ENCODE data around the gene FAF2.
"Not testable (repeated sequence)": the region's sequence is repeated elsewhere in the genome, so short reads cannot be mapped to it uniquely, and the experiment has no call there.

FAF2 gene

DNA sequence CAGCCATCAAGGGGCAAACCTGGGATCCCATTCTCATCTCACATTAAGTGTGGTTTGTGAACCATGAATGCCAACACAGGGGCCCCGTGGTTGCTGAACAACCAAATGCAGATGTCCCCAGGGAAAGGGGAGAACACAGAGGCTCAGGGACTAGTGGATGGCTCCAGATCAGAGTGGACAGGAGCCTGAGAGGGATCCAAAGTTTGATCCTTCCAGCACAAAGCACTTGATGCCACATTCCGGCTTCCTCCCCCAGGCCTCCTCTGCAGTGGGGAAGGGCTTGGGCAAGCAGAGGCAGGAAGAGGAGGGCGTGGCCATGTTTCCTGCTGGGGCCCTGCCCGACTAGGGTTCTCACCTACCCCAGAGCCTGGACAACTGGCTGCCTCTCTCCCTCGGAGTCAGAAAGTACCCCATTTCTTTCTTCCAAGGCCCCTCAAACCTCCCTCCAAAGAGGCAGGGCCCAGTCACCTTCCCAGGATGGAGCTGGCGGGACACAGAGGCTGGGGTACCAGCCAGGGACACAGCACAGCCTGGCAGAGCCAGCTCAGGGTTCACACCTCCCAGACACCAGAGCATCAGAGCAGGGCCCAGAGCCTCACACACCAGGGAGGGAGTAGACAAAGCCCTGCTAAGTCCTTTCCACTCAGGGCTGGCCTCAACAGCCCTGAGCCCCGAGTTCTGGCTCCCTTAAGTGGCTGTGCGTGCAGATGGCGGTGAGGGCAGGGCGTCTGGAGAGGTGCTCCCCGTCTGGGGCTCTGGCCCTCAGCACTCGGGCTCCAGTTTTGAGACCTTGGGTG is 93.4 kb downstream of the FAF2 start:
- TF ChIP-seq POLR2A (IDR thresholded peaks at IDR 0.05; ENCODE audit: low read depth, low read length) (no peak), POLR2AphosphoS5 (IDR thresholded peaks at IDR 0.05; ENCODE audit: low read depth, low read length) (no peak), TAF1 (IDR thresholded peaks at IDR 0.05; ENCODE audit: borderline replicate concordance, low read depth, low read length) (no peak)
- DNase-seq (ENCODE audit: insufficient read length) = no peak
- no peak for FAIRE-seq

DNA sequence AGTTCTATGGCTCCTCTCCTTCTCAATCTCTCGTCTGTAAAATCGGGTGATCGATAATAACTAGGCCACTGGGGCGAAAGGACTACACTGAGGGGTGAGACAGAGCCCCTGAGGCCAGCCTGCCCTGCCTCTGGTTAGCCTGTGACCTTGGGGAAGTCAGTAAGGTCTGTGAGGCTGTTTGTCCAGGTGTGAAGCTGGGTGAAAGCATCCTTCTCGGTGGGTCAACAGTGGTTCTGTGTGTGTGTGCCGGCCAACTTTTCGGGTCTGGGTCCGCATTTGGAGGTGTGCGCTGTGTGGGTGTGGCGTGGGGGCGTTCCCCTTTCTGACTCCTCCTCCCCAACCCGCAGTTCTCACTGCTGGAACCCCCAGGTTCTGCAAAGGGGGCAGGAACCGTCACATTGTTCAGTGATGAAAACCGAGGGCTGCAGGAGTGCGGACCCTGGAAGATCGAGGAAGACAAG is 94.0 kb downstream of the FAF2 start:
- FAIRE-seq (peak; percentile 53), DNase-seq (ENCODE audit: insufficient read length) (no peak)
- no peak for TF ChIP-seq POLR2AphosphoS5 (IDR thresholded peaks at IDR 0.05; ENCODE audit: low read depth, low read length)
- TF ChIP-seq POLR2A (IDR thresholded peaks at IDR 0.05; ENCODE audit: low read depth, low read length) = no peak
- TF ChIP-seq TAF1 (IDR thresholded peaks at IDR 0.05; ENCODE audit: borderline replicate concordance, low read depth, low read length) = no peak; the same call in 1 of the 2 replicates

DNA sequence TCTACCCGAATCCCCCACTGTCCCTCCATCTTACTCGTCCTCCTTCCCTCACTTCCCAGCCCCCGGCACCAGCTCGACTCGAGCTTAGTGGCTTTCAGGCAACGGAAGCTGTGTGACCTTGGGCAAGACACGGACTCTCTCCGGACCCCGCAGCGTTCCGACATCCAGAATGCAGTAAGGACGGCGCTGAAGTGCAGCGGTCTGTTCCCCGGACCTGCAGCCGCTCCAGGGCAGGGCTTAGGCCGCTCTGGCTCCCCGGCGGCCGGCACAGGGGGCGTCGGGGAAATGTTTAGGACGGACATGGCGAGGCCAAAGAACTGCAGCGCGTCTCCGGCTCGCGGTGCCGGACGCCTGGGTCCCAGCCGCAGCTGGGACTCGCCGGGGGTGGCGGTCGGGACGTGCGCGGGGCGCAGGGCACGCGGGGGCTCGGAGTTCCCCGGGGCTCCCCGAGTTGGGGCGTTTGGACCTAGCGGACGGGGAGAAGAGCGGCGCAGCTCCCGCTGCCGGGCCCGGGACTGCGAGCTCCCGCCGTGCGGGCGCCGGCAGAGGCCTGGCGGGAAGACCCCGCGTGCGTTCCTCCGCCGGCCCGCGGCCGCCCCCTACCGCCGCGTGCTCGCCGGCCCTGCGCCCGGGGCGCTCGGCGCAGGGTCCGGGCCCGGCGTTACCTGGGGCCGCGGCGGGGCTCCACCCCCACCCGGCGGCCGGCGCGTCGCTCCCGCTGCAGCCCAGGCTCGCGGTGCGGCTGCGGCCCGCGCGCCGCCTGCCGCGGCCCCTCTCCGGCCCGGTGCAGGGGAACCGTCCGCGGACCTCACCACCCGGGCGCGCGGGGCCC is 94.6 kb downstream of the FAF2 start:
- no peak for DNase-seq (ENCODE audit: insufficient read length)
- FAIRE-seq = no peak
- TF ChIP-seq TAF1 (IDR thresholded peaks at IDR 0.05; ENCODE audit: borderline replicate concordance, low read depth, low read length) (no peak), POLR2AphosphoS5 (IDR thresholded peaks at IDR 0.05; ENCODE audit: low read depth, low read length) (no peak), POLR2A (IDR thresholded peaks at IDR 0.05; ENCODE audit: low read depth, low read length) (no peak)

DNA sequence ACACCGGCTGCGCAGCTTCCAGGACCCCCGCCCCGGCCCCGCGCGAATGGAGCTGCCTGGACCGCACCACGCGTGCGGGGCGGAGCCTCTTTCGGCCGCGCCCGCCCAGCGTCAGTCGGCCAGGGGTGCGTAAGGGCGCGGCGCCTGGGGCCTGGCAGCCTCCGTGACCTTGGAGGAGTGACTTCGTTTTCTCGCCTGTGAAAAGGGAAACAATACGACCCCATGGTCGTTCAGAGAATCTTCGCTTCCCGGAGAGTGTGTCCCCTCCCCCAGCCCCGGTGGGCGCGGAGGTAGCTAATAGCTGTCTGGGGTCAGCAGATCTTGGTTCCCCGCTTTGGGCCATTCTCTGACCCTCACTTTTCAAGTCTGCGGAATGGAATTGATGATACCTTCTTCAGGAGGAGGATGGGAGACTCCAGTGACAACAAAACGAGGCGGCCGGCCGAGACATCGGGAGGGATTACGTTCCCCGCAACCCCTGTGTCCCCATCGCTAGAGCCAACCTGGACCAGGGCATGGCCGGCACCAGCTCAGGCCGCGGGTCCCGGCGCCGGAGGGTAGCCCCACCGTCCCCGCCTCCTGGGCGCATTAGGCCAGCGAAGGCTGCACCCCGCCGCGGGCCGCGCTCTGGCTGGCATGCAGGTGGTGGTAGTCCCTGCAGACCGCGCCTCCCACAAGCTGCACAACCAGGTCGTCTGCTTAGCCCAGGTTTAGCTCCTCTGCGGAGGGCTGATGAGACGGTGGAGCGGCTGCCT is 95.4 kb downstream of the FAF2 start:
- FAIRE-seq = peak; percentile 46
- TF ChIP-seq POLR2AphosphoS5 (IDR thresholded peaks at IDR 0.05; ENCODE audit: low read depth, low read length) (0 out of 2 replicates have a peak, but pooled peaks have one; percentile 32), TAF1 (IDR thresholded peaks at IDR 0.05; ENCODE audit: borderline replicate concordance, low read depth, low read length) (no peak), POLR2A (IDR thresholded peaks at IDR 0.05; ENCODE audit: low read depth, low read length) (peak; percentile 65; the same call in 1 of the 2 replicates)
- no peak for DNase-seq (ENCODE audit: insufficient read length)

DNA sequence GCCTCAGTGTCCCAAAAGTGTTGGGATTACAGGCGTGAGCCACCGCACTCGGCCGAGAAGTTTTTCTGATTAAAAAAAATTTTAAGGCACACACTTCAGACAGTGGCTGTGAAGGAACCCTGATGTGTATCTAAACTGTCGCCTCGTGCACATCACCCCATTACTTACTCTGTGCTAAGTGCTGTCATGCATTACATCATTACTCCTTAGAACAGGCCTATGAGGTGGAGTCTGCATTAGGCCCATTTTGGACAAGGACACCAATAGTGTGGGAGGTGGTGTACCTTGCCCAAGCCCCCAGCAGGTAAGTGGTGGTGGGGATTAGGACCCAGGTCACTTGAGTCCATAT is 97.2 kb downstream of the FAF2 start:
- no peak for DNase-seq (ENCODE audit: insufficient read length)
- no peak for TF ChIP-seq TAF1 (IDR thresholded peaks at IDR 0.05; ENCODE audit: borderline replicate concordance, low read depth, low read length)
- TF ChIP-seq POLR2AphosphoS5 (IDR thresholded peaks at IDR 0.05; ENCODE audit: low read depth, low read length) = no peak
- no peak for TF ChIP-seq POLR2A (IDR thresholded peaks at IDR 0.05; ENCODE audit: low read depth, low read length)
- FAIRE-seq = no peak

DNA sequence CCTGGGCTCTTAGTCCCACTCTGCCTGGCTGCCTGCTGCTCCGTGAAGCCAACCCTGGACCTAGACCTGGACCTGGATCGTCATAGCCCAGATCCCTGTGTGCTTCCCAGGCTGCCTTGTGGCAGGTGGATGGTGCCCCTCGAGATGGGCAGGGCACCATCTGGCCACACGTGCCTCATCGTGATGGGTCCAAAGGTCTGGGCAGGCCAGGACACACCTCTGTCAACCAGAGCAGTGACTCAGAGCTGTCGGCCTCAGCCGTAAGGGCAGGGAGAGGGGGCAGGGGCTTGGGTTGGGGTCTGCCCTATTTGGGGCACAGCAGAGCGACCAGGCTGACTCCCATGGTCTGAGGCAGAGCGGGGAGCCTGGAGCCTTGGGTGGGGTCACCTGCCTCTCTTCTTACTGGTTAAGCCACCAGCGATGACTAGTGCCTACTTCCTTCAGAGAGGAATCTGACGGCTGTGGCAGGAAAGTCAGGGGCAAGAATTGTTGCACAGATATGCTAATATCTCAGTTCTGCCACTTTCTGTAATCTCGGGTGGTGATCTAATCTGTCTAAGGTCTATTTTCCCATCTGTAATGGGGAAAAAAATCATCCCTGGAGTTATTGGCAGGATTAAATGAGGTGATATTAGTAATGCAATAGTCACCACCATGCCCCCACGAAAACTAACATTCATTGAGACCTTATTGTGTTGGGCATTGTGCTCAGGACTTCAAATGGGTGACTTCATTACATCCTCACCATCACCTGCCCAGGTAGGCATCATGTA is 97.7 kb downstream of the FAF2 start:
- no peak for TF ChIP-seq POLR2A (IDR thresholded peaks at IDR 0.05; ENCODE audit: low read depth, low read length)
- no peak for TF ChIP-seq TAF1 (IDR thresholded peaks at IDR 0.05; ENCODE audit: borderline replicate concordance, low read depth, low read length)
- DNase-seq (ENCODE audit: insufficient read length) (no peak), FAIRE-seq (no peak)

DNA sequence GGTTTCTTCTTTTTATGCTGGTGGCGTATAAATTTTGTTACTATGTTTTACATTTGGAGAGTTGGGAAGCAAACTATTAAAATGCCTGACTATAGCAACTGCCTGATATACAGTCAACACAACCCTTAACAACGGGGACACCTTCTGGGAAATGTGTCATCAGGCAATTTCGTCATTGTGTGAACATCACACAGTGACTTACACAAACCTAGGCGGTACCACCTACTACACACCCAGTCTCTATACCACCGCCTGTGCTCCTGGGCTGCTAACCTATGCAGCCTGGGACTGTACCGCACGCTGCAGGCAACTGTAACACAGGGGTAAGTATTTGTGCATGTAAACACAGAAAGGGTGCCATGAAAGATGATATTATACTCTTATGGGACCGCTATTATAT is 99.6 kb downstream of the FAF2 start:
- DNase-seq (ENCODE audit: insufficient read length) (no peak), FAIRE-seq (no peak)
- no peak for TF ChIP-seq POLR2AphosphoS5 (IDR thresholded peaks at IDR 0.05; ENCODE audit: low read depth, low read length)
- TF ChIP-seq POLR2A (IDR thresholded peaks at IDR 0.05; ENCODE audit: low read depth, low read length) = no peak
- no peak for TF ChIP-seq TAF1 (IDR thresholded peaks at IDR 0.05; ENCODE audit: borderline replicate concordance, low read depth, low read length)

DNA sequence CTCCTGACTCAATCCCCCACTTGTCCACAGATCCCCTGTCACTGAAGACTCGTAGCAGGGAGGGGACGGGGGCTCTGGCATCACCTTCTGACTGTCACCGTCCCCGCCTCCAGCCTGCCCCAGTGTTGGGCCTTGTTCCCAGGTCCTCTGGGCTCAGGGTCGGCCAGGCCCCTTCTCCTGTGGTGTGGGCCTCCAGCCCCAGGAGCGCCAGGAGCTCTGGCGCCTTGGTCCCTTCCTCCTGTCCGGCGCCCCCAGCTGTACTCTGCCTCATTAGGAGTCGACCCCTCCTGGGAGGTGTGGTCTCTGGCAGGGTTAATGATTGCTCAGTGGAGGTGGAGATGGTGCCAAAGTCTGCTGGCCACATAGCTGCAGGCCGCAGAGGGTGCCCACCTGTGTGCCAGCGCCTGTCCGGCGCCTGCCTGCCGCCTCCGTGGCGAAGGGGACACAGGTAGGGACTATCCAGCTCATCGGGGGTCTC is 100.8 kb downstream of the FAF2 start, which contains the start of gene CDHR2:
TSS of gene CDHR2 (plus strand) at position 376 of the 478 bp plus-strand sequence. CDS start 16,011 bp downstream, outside the sequence.
- TF ChIP-seq TAF1 (IDR thresholded peaks at IDR 0.05; ENCODE audit: borderline replicate concordance, low read depth, low read length) = no peak
- TF ChIP-seq POLR2A (IDR thresholded peaks at IDR 0.05; ENCODE audit: low read depth, low read length) = no peak
- no peak for TF ChIP-seq POLR2AphosphoS5 (IDR thresholded peaks at IDR 0.05; ENCODE audit: low read depth, low read length)
- DNase-seq (ENCODE audit: insufficient read length) (no peak), FAIRE-seq (no peak)

DNA sequence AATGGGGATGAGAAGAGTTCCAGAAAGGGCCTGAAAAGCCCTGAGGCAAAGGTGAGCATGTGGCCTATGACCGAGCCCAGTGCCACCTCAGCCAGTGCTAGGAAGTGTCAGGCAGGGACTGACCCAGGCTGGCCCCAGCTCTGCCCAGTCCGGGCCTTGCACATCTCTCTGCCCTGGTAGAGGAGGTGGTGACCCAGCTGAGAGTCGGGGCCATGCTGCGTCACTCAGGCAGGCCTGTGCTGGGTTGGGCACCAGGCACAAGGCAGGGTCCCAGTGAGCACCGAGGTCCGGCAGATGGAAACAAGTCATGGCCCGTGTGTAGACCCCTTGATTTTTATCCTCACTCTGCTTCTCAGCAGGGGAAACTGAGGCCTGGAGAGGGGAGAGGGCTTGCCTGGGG is 101.7 kb downstream of the FAF2 start:
- DNase-seq (ENCODE audit: insufficient read length) = no peak
- TF ChIP-seq TAF1 (IDR thresholded peaks at IDR 0.05; ENCODE audit: borderline replicate concordance, low read depth, low read length) (no peak), POLR2A (IDR thresholded peaks at IDR 0.05; ENCODE audit: low read depth, low read length) (no peak), POLR2AphosphoS5 (IDR thresholded peaks at IDR 0.05; ENCODE audit: low read depth, low read length) (no peak)
- FAIRE-seq = no peak

DNA sequence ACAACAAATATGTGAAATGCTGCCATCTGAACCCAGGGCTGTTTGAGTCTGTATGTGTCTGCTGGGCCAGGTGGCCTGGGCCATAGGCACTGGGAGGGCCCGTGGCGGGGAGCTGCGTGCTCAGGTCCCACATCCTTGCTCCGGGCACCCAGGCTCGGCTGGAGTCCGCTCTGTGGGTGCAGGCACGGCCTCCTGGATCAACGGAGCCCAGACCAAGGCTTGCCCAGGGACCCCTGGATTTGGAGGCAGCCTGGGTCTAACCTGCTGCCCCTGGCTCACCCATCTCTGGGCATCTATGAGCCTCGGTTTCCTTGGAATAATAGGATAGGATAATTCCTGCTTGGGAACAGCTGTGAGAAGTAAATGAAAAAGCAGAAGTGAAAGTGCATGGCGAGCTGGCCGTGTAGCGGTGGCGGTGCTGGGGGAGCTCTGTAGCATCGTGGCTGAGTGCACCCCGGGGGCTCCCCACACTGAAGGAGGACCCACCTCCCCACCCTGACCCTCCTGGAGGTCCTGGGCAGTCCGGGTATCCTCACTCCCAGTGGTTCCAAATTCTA is 102.2 kb downstream of the FAF2 start:
- FAIRE-seq (peak; percentile 27), DNase-seq (ENCODE audit: insufficient read length) (no peak)
- no peak for TF ChIP-seq POLR2AphosphoS5 (IDR thresholded peaks at IDR 0.05; ENCODE audit: low read depth, low read length)
- no peak for TF ChIP-seq POLR2A (IDR thresholded peaks at IDR 0.05; ENCODE audit: low read depth, low read length)
- TF ChIP-seq TAF1 (IDR thresholded peaks at IDR 0.05; ENCODE audit: borderline replicate concordance, low read depth, low read length) = no peak

DNA sequence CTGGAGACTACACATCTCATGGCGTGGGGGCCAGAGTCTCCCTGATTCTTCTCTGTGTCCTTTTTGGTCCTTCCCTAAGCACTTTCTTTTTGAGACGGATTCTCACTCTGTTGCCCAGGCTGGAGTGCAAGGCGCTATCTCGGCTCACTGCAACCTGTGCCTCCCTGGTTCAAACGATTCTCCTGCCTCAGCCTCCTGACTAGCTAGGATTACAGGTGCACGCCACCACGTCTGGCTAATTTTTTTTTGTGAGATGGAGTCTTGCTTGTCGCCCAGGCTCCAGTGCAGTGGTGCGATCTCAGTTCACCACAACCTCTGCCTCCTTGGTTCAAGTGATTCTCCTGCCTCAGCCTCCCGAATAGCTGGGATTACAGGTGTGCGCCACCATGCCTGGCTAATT is 102.8 kb downstream of the FAF2 start:
- not testable (repeated sequence) for DNase-seq (ENCODE audit: insufficient read length); FAIRE-seq
